Stimulated activated naive CD8-positive, alpha-beta T cell treated with anti-CD3 and anti-CD28 coated beads, Interleukin-15, Interleukin-2, amounts not matched to agents 100 U/mL and 50 U/mL, for 24 hours (primary cell): ENCODE results near the gene RHBDF1.
"Not testable (repeated sequence)": the region's sequence is repeated elsewhere in the genome, so short reads cannot be mapped to it uniquely, and the experiment has no call there.

ENCODE experiments used
- ATAC-seq: fragments of 150-1000 bp; cut with Tn5 transposase; one replicate; pipeline ENCODE4 v1.10.0; 2021
- DNase-seq: peaks from one replicate; pipeline ENCODE4 v3.0.0; 2021

RHBDF1 gene

GRCh38 chr16:36336-36984, 36.0 kb downstream of the RHBDF1 start:
- no peak for ATAC-seq
- peak; percentile 2 for DNase-seq

GRCh38 chr16:35678-36305, 36.6 kb downstream of the RHBDF1 start:
- peak; percentile 1 for DNase-seq
- no peak for ATAC-seq

GRCh38 chr16:35011-35677, 37.3 kb downstream of the RHBDF1 start:
- DNase-seq (peak; percentile 5), ATAC-seq (no peak)

- no peak for ATAC-seq
These were observed 37.8 kb downstream of the RHBDF1 start for GRCh38 chr16:34648-34987.

DNA sequence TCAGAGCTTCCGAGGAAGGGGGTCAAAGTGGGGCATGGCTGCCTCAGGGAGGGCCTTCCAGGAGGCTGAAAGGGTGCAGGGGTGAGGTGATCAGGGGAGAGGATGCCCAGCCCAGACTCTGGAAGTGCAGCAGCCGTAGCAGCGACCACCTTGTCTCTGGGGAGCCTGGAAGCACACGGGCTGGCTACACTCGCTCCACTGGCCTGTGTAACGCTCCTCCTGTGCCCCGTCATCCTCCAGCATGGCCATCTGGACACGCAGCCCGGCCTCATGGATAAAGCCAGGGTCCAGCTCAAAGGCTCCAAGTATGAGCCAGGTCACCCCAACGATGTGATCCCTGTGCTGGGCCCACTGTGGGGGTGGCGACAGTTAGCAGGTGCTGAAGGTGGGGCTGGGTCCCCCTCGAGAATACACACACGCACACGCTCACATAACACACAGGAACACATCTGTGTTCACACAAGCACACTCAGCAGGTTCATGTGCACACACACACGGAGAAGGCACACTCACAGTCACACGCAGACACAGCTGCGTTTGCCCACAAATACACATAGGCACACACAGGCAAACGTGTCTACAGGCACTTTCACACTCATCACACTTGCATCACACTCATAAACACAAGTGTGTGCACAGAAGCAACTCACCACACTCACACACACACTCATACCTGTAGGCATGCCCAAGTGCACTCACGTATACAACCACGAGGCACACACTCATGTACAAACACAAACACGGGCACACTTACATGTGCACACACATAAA, 38.4 kb downstream of the RHBDF1 start:
- DNase-seq (peak; percentile 2), ATAC-seq (no peak)

More at GRCh38 chr16:34648-34987, 37.8 kb downstream of the RHBDF1 start:
- DNase-seq = peak; percentile 3

DNA sequence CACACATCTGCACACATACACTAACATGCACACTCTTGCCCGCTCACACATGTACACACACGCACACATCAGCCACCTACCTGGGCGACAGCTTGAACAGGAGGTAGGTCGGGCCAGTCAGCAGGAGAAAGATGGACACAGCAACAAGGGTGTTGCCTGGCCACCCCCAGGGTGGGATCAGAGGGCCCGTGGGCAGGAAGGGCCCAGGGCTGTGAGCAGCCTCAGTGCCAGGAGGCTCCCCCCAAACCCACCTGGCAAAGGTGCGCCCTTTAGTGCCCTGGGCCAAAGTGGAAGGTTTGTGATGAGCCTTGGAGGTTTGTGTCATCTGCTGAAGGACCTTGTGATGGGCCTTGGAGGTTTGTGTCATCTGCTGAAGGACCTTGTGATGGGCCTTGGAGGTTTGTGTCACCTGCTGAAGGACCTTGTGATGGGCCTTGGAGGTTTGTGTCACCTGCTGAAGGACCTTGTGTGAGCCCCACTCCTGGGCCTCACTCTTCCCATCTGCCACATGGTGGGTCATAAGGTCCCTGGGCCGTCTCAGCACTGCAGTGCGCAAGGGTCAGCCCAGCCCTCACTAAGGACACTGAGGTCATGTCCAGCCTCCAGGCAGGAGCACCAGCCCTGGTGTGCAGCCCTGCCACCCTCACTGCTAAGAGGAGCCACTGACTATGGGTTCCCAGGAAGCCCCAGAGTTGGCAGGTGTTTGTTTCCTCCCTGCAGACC, 39.1 kb downstream of the RHBDF1 start:
- ATAC-seq, DNase-seq: not testable (repeated sequence)

DNA sequence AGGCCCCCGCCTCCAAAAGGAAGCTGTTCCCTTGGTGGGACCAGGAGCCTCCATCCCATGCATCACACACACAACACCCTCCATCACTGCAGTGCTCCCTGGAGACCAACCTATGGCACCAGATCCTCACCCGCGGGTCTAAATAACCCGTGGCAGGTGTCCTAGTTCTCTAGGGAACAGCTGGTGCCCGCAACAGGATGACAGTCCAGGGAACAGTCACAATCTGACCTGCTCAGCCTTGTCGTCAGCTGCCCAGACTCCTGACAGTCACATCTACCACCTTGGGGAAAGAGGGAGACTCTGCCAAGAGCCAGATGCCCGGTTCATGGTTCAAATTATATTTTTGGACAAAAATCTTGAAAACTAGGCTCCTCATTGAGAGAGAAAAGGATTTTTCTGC, 41.8 kb downstream of the RHBDF1 start:
- not testable (repeated sequence) for ATAC-seq, DNase-seq

GRCh38 chr16:25926-26348, 46.5 kb downstream of the RHBDF1 start:
- DNase-seq = not testable (repeated sequence)
- peak; percentile 78 for ATAC-seq

- DNase-seq, ATAC-seq: not testable (repeated sequence)
These were observed 48.3 kb downstream of the RHBDF1 start for GRCh38 chr16:24151-24550.

DNA sequence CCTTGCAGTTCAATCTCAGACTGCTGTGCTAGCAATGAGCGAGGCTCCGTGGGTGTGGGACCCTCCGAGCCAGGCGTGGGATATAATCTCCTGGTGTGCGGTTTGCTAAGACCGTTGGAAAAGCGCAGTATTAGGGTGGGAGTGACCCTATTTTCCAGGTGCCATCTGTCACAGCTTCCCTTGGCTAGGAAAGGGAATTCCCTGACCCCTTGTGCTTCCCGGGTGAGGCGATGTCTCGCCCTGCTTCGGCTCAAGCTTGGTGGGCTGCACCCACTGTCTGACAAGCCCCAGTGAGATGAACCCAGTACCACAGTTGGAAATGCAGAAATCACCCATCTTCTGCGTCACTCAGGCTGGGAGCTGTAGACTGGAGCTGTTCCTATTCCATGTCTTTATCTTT, 51.5 kb downstream of the RHBDF1 start:
- ATAC-seq = not testable (repeated sequence)
- peak; percentile 1 for DNase-seq

DNA sequence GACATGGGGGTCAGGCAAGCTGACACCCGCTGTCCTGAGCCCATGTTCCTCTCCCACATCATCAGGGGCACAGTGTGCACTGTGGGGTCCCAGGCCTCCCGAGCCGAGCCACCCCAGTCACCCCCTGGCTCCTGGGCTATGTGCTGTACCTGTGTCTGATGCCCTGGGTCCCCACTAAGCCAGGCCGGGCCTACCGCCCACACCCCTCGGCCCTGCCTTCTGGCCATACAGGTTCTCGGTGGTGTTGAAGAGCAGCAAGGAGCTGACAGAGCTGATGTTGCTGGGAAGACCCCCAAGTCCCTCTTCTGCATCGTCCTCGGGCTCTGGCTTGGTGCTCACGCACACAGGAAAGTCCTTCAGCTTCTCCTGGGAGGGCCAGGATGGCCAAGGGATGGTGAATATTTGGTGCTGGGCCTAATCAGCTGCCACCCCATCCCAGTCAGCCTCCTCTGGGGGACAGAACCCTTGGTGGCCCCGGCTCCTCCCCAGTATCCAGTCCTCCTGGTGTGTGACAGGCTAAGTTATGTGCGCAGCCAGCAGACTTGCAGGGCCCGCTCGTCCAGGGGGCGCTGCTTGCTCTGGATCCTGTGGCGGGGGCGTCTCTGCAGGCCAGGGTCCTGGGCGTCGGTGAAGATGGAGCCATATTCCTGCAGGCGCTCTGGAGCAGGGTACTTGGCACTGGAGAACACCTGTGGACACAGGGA, 55.2 kb downstream of the RHBDF1 start:
- DNase-seq, ATAC-seq: not testable (repeated sequence)

- DNase-seq = peak; percentile 82
These were observed 61.7 kb downstream of the RHBDF1 start for GRCh38 chr16:10772-11171.

GRCh38 chr16:9903-10665, 62.3 kb downstream of the RHBDF1 start:
- ATAC-seq = peak; percentile 81

More at GRCh38 chr16:10772-11171, 61.7 kb downstream of the RHBDF1 start:
- ATAC-seq = not testable (repeated sequence)

More at GRCh38 chr16:9903-10665, 62.3 kb downstream of the RHBDF1 start:
- peak; percentile 1 for DNase-seq
